Measurements from ENCODE around the gene TRIM31. TPM values are rescaled to one million over a fixed set of nuclear protein-coding genes. Genes with fewer than 3 reads are reported as not detected.

TRIM31 gene
- total RNA-seq, 1 donor from 2014 or later, result not detected

DNA sequence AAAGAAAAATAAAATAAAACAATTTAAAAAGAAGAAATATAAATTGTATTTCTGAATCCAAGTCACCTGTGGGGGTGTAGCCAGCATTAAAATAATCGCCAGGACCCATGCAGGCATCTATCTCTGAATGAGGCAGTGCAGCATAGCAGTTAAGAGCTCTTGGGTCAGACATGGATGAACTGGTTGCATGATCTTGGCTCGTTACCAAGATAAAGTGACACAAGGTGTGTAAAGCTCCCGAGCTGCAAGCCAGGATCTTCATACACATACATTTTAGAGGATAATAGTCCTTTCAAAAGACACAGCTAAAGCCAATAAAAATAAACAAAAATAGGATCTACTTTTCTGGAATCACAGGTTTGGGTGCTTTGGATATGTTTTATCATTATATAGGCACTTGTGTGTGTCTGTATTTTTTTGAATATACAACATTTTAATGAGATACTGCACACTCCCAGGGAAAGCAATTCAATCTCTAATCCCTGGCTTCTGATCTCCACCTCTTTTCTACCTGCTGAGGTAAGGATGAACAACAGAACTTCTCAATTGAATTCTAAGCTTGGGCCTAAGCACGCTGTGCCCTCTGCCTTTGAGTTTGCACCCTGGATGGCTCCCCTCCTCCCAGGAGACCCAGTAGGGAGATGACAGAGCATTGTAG, 39.3 kb upstream of the TRIM31 start:
- DNase-seq (ENCODE audit: extremely low spot score, unreplicated experiment), result no peak
- TF ChIP-seq, protein P1, sequence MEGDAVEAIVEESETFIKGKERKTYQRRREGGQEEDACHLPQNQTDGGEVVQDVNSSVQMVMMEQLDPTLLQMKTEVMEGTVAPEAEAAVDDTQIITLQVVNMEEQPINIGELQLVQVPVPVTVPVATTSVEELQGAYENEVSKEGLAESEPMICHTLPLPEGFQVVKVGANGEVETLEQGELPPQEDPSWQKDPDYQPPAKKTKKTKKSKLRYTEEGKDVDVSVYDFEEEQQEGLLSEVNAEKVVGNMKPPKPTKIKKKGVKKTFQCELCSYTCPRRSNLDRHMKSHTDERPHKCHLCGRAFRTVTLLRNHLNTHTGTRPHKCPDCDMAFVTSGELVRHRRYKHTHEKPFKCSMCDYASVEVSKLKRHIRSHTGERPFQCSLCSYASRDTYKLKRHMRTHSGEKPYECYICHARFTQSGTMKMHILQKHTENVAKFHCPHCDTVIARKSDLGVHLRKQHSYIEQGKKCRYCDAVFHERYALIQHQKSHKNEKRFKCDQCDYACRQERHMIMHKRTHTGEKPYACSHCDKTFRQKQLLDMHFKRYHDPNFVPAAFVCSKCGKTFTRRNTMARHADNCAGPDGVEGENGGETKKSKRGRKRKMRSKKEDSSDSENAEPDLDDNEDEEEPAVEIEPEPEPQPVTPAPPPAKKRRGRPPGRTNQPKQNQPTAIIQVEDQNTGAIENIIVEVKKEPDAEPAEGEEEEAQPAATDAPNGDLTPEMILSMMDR (IDR thresholded peaks at IDR 0.05), result no peak
- no peaks in the 10 kb centered on the region for H3K27me3 Mint-ChIP-seq (ENCODE audit: unreplicated experiment)

DNA sequence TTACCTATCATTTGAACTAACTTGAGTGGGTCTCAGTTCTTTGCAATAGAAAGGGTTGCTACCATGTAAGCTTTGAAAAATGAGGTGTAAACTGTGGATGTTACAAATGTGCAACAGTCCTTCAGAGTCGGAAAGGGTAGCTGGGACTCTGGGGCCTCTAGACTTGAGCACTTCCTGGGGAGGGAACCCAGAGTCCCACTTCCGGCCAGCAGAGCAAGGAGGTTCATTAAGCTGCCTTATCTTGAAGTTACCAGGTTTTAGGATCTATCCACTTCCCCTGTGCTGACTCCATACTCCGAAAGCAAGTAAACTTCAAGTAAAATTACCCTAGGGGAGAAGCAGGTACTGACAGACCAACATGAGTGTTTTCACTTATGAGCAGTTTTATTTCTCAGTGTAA, 38.7 kb upstream of the TRIM31 start:
- Mint-ChIP-seq H3K9me3 (ENCODE audit: unreplicated experiment) (no peaks in the 10 kb centered on the region), H3K4me1 (ENCODE audit: unreplicated experiment) (peaks cover 34% of the 10 kb centered on the region)

More for the DNA sequence above, 39.3 kb upstream of the TRIM31 start:
- Mint-ChIP-seq H3K27ac (ENCODE audit: unreplicated experiment) (no peak overlapping the region), H3K9me3 (ENCODE audit: unreplicated experiment) (no peaks in the 10 kb centered on the region), H3K36me3 (ENCODE audit: unreplicated experiment) (no peaks in the 10 kb centered on the region), H3K4me3 (ENCODE audit: unreplicated experiment) (no peak overlapping the region), H3K4me1 (ENCODE audit: unreplicated experiment) (peaks cover 38% of the 10 kb centered on the region)

DNA sequence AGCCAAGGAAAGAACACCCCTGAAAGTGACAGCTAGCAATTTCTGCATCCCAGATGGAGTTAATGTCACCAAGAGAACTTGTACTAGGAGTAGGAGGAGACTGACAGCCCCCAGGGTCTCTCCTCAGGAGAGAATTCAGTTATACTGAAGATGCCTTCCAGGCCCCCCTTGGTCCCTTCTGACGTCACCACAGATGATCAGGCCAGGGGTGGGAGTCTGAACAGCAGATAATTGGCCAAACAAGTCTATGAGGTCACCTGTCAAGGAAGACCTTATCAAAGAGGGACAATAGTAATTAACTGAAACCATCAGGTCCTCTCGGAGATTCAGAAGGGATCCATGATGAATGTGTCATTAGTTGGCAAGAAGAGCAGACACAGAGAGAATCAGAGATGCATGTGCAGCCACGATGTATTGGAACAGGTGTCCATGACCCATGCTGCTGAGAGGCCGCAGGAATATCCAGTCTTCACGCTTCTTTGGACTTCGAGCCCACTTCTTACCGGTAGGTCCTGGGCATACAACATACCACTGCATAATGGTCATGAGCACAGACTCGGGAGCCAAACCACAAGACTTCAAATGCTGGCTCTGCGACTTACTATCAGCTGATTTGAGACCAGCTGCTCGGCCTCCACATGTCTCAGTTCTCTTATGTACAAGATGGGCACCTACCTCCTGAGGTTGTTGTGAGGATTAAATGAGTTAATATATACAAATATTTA, 37.9 kb upstream of the TRIM31 start:
- no peak overlapping the region for H3K27ac Mint-ChIP-seq (ENCODE audit: unreplicated experiment)
- no peak for DNase-seq (ENCODE audit: extremely low spot score, unreplicated experiment)
- peaks cover 27% of the 10 kb centered on the region for H3K4me1 Mint-ChIP-seq (ENCODE audit: unreplicated experiment)
- H3K36me3 Mint-ChIP-seq (ENCODE audit: unreplicated experiment), result no peaks in the 10 kb centered on the region
- no peaks in the 10 kb centered on the region for H3K9me3 Mint-ChIP-seq (ENCODE audit: unreplicated experiment)
- H3K4me3 Mint-ChIP-seq (ENCODE audit: unreplicated experiment), result no peak overlapping the region
- peaks cover 3% of the 10 kb centered on the region for H3K27me3 Mint-ChIP-seq (ENCODE audit: unreplicated experiment)
- TF ChIP-seq, protein P1 (IDR thresholded peaks at IDR 0.05), result no peak

More for the DNA sequence above, 38.7 kb upstream of the TRIM31 start:
- H3K36me3 Mint-ChIP-seq (ENCODE audit: unreplicated experiment), result no peaks in the 10 kb centered on the region
- H3K27ac Mint-ChIP-seq (ENCODE audit: unreplicated experiment), result no peak overlapping the region
- no peak for DNase-seq (ENCODE audit: extremely low spot score, unreplicated experiment)
- H3K27me3 Mint-ChIP-seq (ENCODE audit: unreplicated experiment), result no peaks in the 10 kb centered on the region
- TF ChIP-seq, protein P1 (IDR thresholded peaks at IDR 0.05), result no peak
- H3K4me3 Mint-ChIP-seq (ENCODE audit: unreplicated experiment), result no peak overlapping the region

DNA sequence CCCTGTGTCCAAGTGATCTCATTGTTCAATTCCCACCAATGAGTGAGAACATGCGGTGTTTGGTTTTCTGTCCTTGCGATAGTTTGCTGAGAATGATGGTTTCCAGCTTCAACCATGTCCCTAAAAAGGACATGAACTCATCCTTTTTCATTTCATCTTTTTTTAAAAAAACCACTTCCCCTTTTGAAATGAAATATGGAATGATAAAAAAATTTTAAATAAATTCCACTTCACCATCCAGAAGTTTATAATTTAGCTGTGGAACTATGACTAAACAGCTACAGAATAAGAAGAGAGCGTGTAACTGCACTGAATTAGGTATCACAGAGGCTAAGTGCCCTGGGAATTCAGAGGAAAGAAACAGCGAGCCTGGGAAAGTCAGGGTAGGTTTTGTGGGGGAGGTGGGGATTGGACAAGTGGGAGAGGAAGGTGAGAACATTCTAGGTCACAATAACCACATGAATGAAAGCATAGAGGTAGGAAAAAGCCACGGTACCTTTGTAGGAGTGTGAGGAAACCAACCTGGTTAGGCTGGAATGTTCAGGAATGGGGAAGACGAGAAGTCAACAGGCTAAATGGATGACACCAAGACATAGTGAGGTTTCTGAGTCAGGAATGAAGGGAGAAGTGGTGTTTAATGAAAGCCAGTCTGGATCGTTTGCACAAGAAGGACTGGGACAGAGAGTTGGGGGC, 37.1 kb upstream of the TRIM31 start:
- no peaks in the 10 kb centered on the region for H3K9me3 Mint-ChIP-seq (ENCODE audit: unreplicated experiment)
- peaks cover 18% of the 10 kb centered on the region for H3K4me1 Mint-ChIP-seq (ENCODE audit: unreplicated experiment)
- DNase-seq (ENCODE audit: extremely low spot score, unreplicated experiment), result no peak
- no peak overlapping the region for H3K4me3 Mint-ChIP-seq (ENCODE audit: unreplicated experiment)
- H3K36me3 Mint-ChIP-seq (ENCODE audit: unreplicated experiment), result no peaks in the 10 kb centered on the region
- H3K27me3 Mint-ChIP-seq (ENCODE audit: unreplicated experiment), result peaks cover 11% of the 10 kb centered on the region
- TF ChIP-seq, protein P1 (IDR thresholded peaks at IDR 0.05), result no peak
- H3K27ac Mint-ChIP-seq (ENCODE audit: unreplicated experiment), result no peak overlapping the region

DNA sequence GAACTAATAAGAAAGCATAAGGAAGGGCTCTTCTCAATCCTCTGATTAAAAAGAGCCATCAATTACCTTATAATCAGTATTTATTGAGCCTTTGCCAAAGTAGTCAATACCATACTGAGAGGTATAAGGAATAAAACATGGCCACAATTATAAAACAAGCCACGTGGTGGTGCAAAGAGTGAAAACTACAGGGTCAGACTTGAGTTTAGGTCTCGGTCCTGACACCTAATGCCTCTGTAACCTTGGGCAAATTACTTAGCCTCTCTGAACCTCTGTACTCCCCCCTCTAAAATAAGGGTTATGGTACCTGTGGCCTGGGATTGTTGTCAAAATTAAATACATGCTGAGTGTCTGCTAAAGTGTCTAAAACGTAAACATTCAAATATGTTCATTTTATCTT, 36.3 kb upstream of the TRIM31 start:
- no peaks in the 10 kb centered on the region for H3K36me3 Mint-ChIP-seq (ENCODE audit: unreplicated experiment)
- H3K27ac Mint-ChIP-seq (ENCODE audit: unreplicated experiment), result no peak overlapping the region
- DNase-seq (ENCODE audit: extremely low spot score, unreplicated experiment), result no peak
- TF ChIP-seq, protein P1 (IDR thresholded peaks at IDR 0.05), result peak; percentile 11
- no peak overlapping the region for H3K4me3 Mint-ChIP-seq (ENCODE audit: unreplicated experiment)
- peaks cover 19% of the 10 kb centered on the region for H3K27me3 Mint-ChIP-seq (ENCODE audit: unreplicated experiment)
- peaks cover 11% of the 10 kb centered on the region for H3K4me1 Mint-ChIP-seq (ENCODE audit: unreplicated experiment)
- H3K9me3 Mint-ChIP-seq (ENCODE audit: unreplicated experiment), result no peaks in the 10 kb centered on the region

Measured in osteocyte (in vitro differentiated cells).